Ovary (tissue), 3 donors: ENCODE results near the gene CREBRF.

ENCODE experiments used
- CTCF ChIP-seq, 3 donors: fragments of 450-650 bp in 2 of 3; fragments of 200-600 bp in 1 of 3; IDR thresholded peaks; one replicate each; pipeline versions ENCODE4 v1.5.1 to v1.8.0; 2016 to 2022; ENCODE audit warnings: antibody characterized with exemption in 3 of 3, mild to moderate bottlenecking in 1 of 3
- POLR2A ChIP-seq: fragments of 450-650 bp; IDR thresholded peaks from one replicate; pipeline ENCODE4 v1.6.1; 2017; ENCODE audit warnings: antibody characterized with exemption, mild to moderate bottlenecking, moderate library complexity
- donor health status: DM: no; HTN: no; CAD: no.

- TF ChIP-seq POLR2A (peak; percentile 39), CTCF (IDR thresholded peaks at IDR 0.05) (peak; percentile 84 to 96 (median 91))
These were observed 88.3 kb downstream of the CREBRF start, which contains the start of gene BNIP1 for GRCh38 chr5:173144200-173145176.
